ENCODE results near the gene PHIP.

Gene PHIP

GRCh38 chr6:78989191-78989590 is 88.9 kb downstream of the PHIP start:
- no peak overlapping the region for H3K4me3 ChIP-seq (ENCODE audit: low read depth, low read length)
- DNase-seq (ENCODE audit: low read depth), result no peak
- no peak for TF ChIP-seq CTCF (IDR thresholded peaks at IDR 0.05; ENCODE audit: low read depth, low read length, missing control alignments)

GRCh38 chr6:78986161-78986560 is 91.9 kb downstream of the PHIP start:
- H3K4me3 ChIP-seq (ENCODE audit: low read depth, low read length), result no peak overlapping the region
- no peak for TF ChIP-seq CTCF (IDR thresholded peaks at IDR 0.05; ENCODE audit: low read depth, low read length, missing control alignments)

GRCh38 chr6:78984225-78984950 is 93.7 kb downstream of the PHIP start:
- H3K4me3 ChIP-seq (ENCODE audit: low read depth, low read length), result no peak overlapping the region
- no peak for DNase-seq (ENCODE audit: low read depth)
- no peak for TF ChIP-seq CTCF (IDR thresholded peaks at IDR 0.05; ENCODE audit: low read depth, low read length, missing control alignments)

More at GRCh38 chr6:78986161-78986560, 91.9 kb downstream of the PHIP start:
- no peak for DNase-seq (ENCODE audit: low read depth)

- no peak overlapping the region for H3K4me3 ChIP-seq (ENCODE audit: low read depth, low read length)
- DNase-seq (ENCODE audit: low read depth), result no peak
- TF ChIP-seq CTCF (IDR thresholded peaks at IDR 0.05; ENCODE audit: low read depth, low read length, missing control alignments), result no peak
These were observed 110.9 kb downstream of the PHIP start for GRCh38 chr6:78967191-78967590.

- no peak for TF ChIP-seq CTCF (IDR thresholded peaks at IDR 0.05; ENCODE audit: low read depth, low read length, missing control alignments)
- no peak for DNase-seq (ENCODE audit: low read depth)
- no peak overlapping the region for H3K4me3 ChIP-seq (ENCODE audit: low read depth, low read length)
These were observed 111.5 kb downstream of the PHIP start for GRCh38 chr6:78966542-78966941.

- H3K4me3 ChIP-seq (ENCODE audit: low read depth, low read length), result no peak overlapping the region
- no peak for DNase-seq (ENCODE audit: low read depth)
- TF ChIP-seq CTCF (IDR thresholded peaks at IDR 0.05; ENCODE audit: low read depth, low read length, missing control alignments), result no peak
These were observed 115.6 kb downstream of the PHIP start for GRCh38 chr6:78962448-78962847.

- TF ChIP-seq CTCF (IDR thresholded peaks at IDR 0.05; ENCODE audit: low read depth, low read length, missing control alignments), result no peak
- H3K4me3 ChIP-seq (ENCODE audit: low read depth, low read length), result no peak overlapping the region
- no peak for DNase-seq (ENCODE audit: low read depth)
These were observed 123.3 kb downstream of the PHIP start for GRCh38 chr6:78954740-78955139.
